Lower leg skin (tissue), 3 donors: ENCODE measurements around the gene EYS.

ENCODE experiments used
- CTCF ChIP-seq, 3 donors: fragments of 450-650 bp; IDR thresholded peaks; one replicate each; pipeline ENCODE4 v1.5.1; 2016; ENCODE audit warnings: antibody characterized with exemption in 3 of 3, mild to moderate bottlenecking in 3 of 3, moderate library complexity in 2 of 3
- POLR2A ChIP-seq, 2 donors: fragments of 450-650 bp; IDR thresholded peaks; one replicate each; pipeline ENCODE4 v1.6.1; 2016 to 2017; ENCODE audit warnings: antibody characterized with exemption in 2 of 2, mild to moderate bottlenecking in 1 of 2, moderate library complexity in 1 of 2

DNA sequence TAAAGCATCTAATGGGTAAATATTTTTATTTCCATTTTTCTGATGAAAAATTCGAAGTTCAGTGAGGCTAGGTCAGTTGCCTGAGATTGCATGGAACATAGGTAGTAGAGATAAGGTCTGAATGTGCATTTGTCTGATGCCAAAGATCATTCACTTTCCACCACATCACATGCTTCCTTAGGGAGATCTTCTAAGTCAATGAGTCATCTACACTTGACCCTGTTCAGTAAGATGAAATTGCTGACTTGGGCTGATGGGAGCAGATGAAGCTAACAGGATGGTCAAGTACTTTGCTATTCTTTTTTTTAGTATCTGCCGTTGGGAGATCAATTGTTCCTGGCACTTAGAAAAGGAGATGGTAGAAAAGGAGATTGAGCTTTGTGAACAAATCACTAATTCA, 1560.2 kb downstream of the EYS start:
- no peak for TF ChIP-seq CTCF (IDR thresholded peaks at IDR 0.05)
- TF ChIP-seq POLR2A (IDR thresholded peaks at IDR 0.05) = no peak
